ELF-1 (cell line): ENCODE measurements around the gene RUFY3.
"Not testable (repeated sequence)": the region's sequence is repeated elsewhere in the genome, so short reads cannot be mapped to it uniquely, and the experiment has no call there.

Experiments used
- DNase-seq: peaks from one replicate; pipeline ENCODE4 v3.0.0-alpha.2; 2016; ENCODE audit warnings: low read depth, low spot score

RUFY3 gene

DNA sequence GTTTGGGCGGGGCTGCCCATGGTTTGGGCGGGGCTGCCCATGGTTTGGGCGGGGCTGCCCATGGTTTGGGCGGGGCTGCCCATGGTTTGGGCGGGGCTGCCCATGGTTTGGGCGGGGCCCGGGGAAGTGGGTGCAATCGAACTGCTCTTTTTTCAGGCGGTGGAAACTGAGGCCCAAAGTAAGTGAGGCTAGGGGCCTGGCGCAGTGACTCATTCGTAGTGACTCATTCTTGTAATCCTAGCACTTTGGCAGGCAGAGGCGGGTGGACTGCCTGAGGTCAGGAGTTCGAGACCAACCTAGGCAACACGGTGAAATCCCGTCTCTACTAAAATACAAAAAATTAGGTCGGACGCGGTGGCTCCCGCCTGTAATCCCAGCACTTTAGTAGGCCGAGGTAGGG, 118.4 kb downstream of the RUFY3 start:
- DNase-seq, result peak; percentile 81

DNA sequence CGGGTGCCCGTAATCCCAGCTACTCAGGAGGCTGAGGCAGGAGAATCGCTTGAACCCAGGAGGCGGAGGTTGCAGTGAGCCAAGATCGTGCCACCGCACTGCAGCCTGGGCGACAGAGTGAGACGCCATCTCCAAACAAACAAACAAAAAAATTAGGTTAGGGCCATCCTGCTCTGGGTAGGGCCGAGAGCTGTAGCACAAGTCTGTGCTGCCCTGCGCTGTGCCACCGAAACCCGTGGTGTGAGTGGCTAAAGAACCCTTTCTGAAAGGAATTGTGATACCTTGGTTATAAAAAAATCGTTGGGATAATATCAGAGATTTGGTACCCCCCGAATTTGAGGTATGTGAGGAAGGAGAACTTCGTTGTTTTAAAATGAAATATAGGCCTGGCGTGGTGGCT, 118.9 kb downstream of the RUFY3 start:
- not testable (repeated sequence) for DNase-seq

DNA sequence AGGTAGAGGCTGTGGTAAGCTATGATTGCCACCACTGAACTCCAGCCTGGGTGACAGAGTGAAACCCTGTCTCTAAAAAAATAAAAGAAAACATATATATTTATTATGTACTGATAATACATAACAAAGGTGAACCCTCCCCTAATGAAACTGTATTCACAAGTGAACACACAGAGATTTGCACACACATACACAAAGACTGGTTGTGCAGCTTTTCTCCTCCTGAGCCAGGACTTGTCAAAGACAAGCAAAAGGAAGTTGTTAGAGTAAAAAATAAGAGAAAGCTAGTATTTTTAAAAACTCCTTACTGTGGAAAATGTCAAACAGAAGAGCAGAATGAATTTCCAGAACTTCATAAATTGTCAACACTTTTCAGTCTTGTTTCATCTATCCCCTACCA, 119.4 kb downstream of the RUFY3 start:
- no peak for DNase-seq

DNA sequence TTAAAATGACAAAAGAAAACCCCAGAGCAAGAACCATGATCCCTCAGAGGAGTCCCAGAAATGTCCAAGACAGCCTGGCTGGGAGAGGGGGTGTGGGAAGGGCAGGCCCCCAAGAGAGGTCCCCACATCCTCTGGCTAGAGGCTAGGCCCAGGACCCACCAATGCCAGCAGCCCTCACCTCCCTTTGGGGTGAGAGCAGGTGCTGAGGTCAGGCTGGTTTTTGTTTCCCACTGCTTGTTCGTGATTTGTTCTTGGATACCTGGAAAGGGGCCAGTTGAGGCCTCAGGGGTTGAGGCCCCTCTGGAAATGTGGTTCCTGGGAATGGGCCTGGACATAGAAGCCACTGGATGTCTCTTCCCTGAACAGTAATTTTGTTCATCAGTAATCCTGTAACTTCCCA, 120.2 kb downstream of the RUFY3 start:
- DNase-seq, result no peak

DNA sequence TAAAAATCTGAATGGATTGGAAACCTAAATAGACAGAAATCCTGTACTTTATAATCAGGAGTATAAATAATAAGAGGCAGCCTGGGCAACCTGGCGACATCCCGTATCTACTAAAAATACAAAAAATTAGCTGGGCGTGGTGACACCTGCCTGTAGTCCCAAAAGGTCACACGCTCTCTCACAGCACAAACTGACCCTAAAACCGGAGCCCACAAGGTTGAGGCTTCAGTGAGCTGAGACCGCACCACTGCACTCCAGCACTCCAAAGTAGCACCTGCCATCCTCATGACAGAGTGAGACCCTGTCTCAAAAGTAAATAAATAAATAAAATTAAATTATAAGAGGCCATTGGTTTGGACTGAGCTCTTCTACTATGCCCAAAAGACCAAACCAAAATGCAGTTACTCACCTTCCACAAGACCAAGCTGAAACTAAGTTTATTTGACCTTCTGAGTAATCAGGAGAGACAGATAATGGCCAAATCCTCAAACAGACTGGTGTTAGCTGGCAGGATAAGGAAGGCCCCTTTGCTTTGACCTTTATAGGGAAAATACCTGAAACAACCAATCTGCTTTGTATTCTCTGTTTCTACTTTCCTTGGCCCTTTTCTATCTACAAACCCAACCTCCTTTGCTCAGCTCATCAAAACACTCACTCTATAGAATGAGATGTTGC, 121.1 kb downstream of the RUFY3 start:
- DNase-seq, result no peak

DNA sequence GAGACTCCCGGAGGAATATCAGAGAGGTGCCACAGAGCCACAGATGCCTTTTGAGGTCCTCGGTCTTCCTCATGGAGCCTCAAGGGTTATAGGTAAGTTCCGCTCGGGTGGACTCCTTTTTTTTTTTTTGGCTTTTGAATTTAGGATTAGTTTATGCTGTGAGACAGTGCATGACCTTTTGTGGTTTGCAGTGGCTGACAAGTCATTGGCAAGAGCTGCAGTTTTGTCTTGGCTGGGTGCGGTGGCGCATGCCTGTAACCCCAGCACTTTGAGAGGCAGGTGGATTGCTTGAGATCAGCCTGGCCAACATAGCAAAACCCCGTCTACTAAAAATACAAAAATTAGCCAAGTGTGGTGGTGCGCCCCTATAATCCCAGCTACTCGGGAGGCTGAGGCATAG, 122.4 kb downstream of the RUFY3 start:
- DNase-seq, result no peak

DNA sequence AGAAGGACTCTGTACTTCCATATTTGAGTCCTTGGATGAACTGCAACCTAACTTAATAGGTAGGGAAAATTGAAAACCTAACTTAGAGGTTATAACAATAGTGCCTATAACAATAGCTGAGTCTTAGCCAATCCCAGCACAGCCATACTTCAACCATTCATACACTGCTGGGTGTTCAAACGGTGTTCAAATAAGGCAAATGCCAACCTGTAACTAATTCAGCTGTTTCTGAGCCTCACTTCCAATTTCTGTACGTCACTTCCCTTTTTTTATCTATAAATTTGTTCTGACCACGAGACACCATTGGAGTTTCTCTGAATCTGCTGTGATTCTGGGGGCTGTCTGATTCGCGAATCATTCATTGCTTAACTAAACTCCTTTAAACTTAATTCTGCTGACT, 127.5 kb downstream of the RUFY3 start:
- no peak for DNase-seq

DNA sequence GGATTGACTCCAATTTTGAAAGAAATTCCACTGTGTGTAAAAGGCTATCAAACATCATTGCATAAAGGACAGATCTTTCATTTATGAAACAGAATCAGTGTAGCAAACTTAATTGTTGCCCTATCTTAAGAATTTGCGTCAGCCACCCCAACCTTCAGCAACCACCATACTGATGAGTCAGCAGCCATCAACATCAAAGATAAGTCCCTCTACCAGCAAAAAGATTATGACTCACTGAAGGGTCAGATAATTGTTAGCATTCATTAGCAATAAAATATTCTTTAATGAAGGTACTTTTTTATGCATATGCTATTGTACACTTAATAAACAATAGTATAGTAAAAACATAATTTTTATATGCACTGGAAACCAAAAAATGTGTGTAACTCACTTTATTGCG, 133.7 kb downstream of the RUFY3 start:
- DNase-seq, result no peak
